ENCODE data around the gene RFX1. TPM values are rescaled to one million over a fixed set of nuclear protein-coding genes. Genes with fewer than 3 reads are reported as not detected.
A peak's percentile ranks its signal among the peaks of the same experiment; 100 is the strongest.

Gene RFX1
- 5.5 and 14.4 TPM in 2 replicates for total RNA-seq (2011; cell fraction: chromatin; rRNA removed; ENCODE audit: low replicate concordance)
- 12.2 and 13.2 TPM in 2 replicates for total RNA-seq (2011; cell fraction: nucleolus; rRNA removed)
- total RNA-seq (2011; cell fraction: nucleoplasm; rRNA removed): 7.8 and 8.1 TPM in 2 replicates
- total RNA-seq (2014; rRNA removed) (3.1 and 4.0 TPM in 2 replicates), total RNA-seq (2014; rRNA removed; fragmentation: Illumina TruSeq; extraction: Trizol) (0.22 and 0.40 TPM in 2 replicates), total RNA-seq (2015; rRNA removed; fragmentation: Illumina TruSeq; extraction: Trizol) (1.2 and 1.4 TPM in 2 replicates), total RNA-seq (2021) (17.9 and 19.3 TPM in 2 replicates), polyA plus RNA-seq (2011; rRNA removed) (0.95 and 1.4 TPM in 2 replicates), polyA plus RNA-seq (2014; fragmentation: Illumina TruSeq; extraction: Trizol) (1.7 and 4.7 TPM in 2 replicates), polyA plus RNA-seq (2014; fragmentation: Nextera tagmentation; extraction: Ambion mirVana) (under 1 TPM; 0.14 to 0.25 TPM), polyA plus RNA-seq (2014; rRNA removed) (3.8 and 4.8 TPM in 2 replicates), polyA minus RNA-seq (2011; rRNA and poly(A)+ RNA removed) (0.35 and 0.36 TPM in 2 replicates), Bru-seq, nascent RNA (percentile 53 among the genes with signal in this experiment), BruChase-seq, experiment 1, labeled RNA remaining after a 2-hour chase (percentile 58 among the genes with signal in this experiment), BruChase-seq, experiment 2, labeled RNA remaining after a 6-hour chase (percentile 63 among the genes with signal in this experiment)
- 0.60 and 1.4 TPM in 2 replicates for polyA plus RNA-seq (2011; cell fraction: cytosol; rRNA removed)
- polyA plus RNA-seq (2011; cell fraction: nucleus; rRNA removed): 5.3 and 11.1 TPM in 2 replicates
- 9.7 and 10.4 TPM in 2 replicates for polyA plus RNA-seq (2012)
- polyA minus RNA-seq (2011; cell fraction: cytosol; rRNA and poly(A)+ RNA removed): 5.1 and 12.7 TPM in 2 replicates
- polyA minus RNA-seq (2011; cell fraction: nucleus; rRNA and poly(A)+ RNA removed): 4.2 and 5.9 TPM in 2 replicates
- long read RNA-seq, experiment 1, partial matches to known transcripts: 3 of 13 reads
- long read RNA-seq, experiment 1, other reads (novel, unspliced or antisense): 10 of 13 reads
- long read RNA-seq, experiment 2, partial matches to known transcripts: 9 of 21 reads
- long read RNA-seq, experiment 2, other reads (novel, unspliced or antisense): 12 of 21 reads
- long read RNA-seq, experiment 3: 0 reads

GRCh38 chr19:14006085-14006765, at the start of gene RFX1:
Gene RFX1 (minus strand): TSS chr19:14006320. CDS start chr19:13993843, 12,477 bp downstream.
- BruUV-seq (replicated peaks): no TSS peak
- peak within 1 kb of the TSS; percentile 82 for H3K4me3 ChIP-seq
- H3K27ac ChIP-seq (ENCODE audit: extremely low read depth, low read depth, low read length): peak within 1 kb of the TSS; percentile 100
- H3K4me1 ChIP-seq (replicated peaks in 1 of 2; ENCODE audit: control insufficient read depth in 2 of 2, insufficient read depth in 2 of 2, low read length in 2 of 2): peaks cover 45 to 46% of the 10 kb centered on the region in 2 experiments
- CTCF ChIA-PET (ENCODE audit: low intra/inter-chr PET ratio): no interaction called here
- peak; percentile 75 to 98 (median 84) for DNase-seq (ENCODE audit: extremely low read depth in 1 of 4, low spot score in 3 of 4)
- POLR2A ChIA-PET: interaction anchor here (0.6 to 2.3 kb wide), 22 partner anchors 8 to 1829 kb away, joined by 3 to 15 read pairs (median 7); partner anchors contain the start of genes DCAF15, IL27RA and RLN3
- peak within 1 kb of the TSS; percentile 98 for H3K4me2 ChIP-seq (ENCODE audit: insufficient read depth, low read length)
- H3K79me2 ChIP-seq (ENCODE audit: control insufficient read depth, insufficient read depth, low read length): peaks cover 38% of the 10 kb centered on the region
- peak within 1 kb of the TSS; percentile 93 to 99 for H3K9ac ChIP-seq (ENCODE audit: insufficient read depth in 1 of 2, low read depth in 2 of 2, low read length in 2 of 2)
- peak within 1 kb of the TSS; percentile 97 for H2AFZ ChIP-seq (ENCODE audit: low read depth, low read length)
- intact Hi-C loops (cut with micrococcal nuclease): no loop called here
- in situ Hi-C loops (cut with MboI): no loop called here
- no peaks in the 10 kb centered on the region for H3K9me1 ChIP-seq (ENCODE audit: control insufficient read depth, insufficient read depth, low read length)
- H3K36me3 ChIP-seq (ENCODE audit: control insufficient read depth, insufficient read depth, low read length): peaks cover 4% of the 10 kb centered on the region; the same call in 1 of the 3 replicates
- H3K27me3 ChIP-seq (ENCODE audit: control insufficient read depth in 2 of 2, insufficient read depth in 2 of 2, low read length in 2 of 2): no peaks in the 10 kb centered on the region
- WGBS (ENCODE audit: insufficient coverage, low coverage, missing lambda C conversion rate): under 1% methylated on average over 47 of the region's 58 CpGs
- peak; percentile 86 for ATAC-seq
- no peaks in the 10 kb centered on the region for H4K20me1 ChIP-seq (replicated peaks; ENCODE audit: control insufficient read depth, insufficient read depth, low read length)
- no peaks in the 10 kb centered on the region for H3K9me3 ChIP-seq (replicated peaks; ENCODE audit: control insufficient read depth, insufficient read depth, low read depth, low read length)
- FAIRE-seq: peak; percentile 93
- peak; percentile 94 for TF ChIP-seq E2F4 (CRISPR knock-in tag; IDR thresholded peaks at IDR 0.05; ENCODE audit: low read depth)
- peak; percentile 99 for TF ChIP-seq RFX1 (IDR thresholded peaks at IDR 0.05)
- TF ChIP-seq LCOR (CRISPR knock-in tag; IDR thresholded peaks at IDR 0.05): no peak
- TF ChIP-seq ZBTB11 (CRISPR knock-in tag; IDR thresholded peaks at IDR 0.05): peak in 1 of 3 experiments; percentile 77; a peak in 2 of 6 replicates
- TF ChIP-seq, protein P1, sequence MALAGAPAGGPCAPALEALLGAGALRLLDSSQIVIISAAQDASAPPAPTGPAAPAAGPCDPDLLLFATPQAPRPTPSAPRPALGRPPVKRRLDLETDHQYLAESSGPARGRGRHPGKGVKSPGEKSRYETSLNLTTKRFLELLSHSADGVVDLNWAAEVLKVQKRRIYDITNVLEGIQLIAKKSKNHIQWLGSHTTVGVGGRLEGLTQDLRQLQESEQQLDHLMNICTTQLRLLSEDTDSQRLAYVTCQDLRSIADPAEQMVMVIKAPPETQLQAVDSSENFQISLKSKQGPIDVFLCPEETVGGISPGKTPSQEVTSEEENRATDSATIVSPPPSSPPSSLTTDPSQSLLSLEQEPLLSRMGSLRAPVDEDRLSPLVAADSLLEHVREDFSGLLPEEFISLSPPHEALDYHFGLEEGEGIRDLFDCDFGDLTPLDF (CRISPR knock-in tag; IDR thresholded peaks at IDR 0.05): peak; percentile 90; the same call in 1 of the 2 replicates
- peak; percentile 40 for TF ChIP-seq SMAD1 (IDR thresholded peaks at IDR 0.05; ENCODE audit: low read depth, low read length, partially characterized antibody)
- peak; percentile 76 for TF ChIP-seq E2F6 (IDR thresholded peaks at IDR 0.05; ENCODE audit: borderline replicate concordance in 1 of 2, extremely low read depth in 1 of 2, insufficient read depth in 1 of 2, insufficient read length in 1 of 2, low read depth in 1 of 2, low read length in 1 of 2, poor library complexity in 1 of 2, severe bottlenecking in 1 of 2)
